Jurkat, Clone E6-1 (cell line): ENCODE measurements around the gene SMC2.

Source experiments
- DNase-seq: peaks from one replicate; pipeline ENCODE4 v3.0.0-alpha.2; 2011; ENCODE audit warnings: low read depth, low spot score
- H3K4me3 ChIP-seq: 2 replicates; pipeline ENCODE4 v1.5.1; 2011; ENCODE audit warnings: mild to moderate bottlenecking, low read length, control low read depth, moderate library complexity

SMC2 gene

GRCh38 chr9:104094534-104095015 lies 466 bp downstream of the SMC2 start:
- no peak for DNase-seq
- H3K4me3 ChIP-seq, result peak overlapping the region; percentile 86

- no peak for DNase-seq
- H3K4me3 ChIP-seq, result no peak overlapping the region
Measured at GRCh38 chr9:104099630-104100029, 5.5 kb downstream of the SMC2 start.

- no peak for DNase-seq
- no peak overlapping the region for H3K4me3 ChIP-seq
Measured at GRCh38 chr9:104104360-104104759, 10.3 kb downstream of the SMC2 start.

DNA sequence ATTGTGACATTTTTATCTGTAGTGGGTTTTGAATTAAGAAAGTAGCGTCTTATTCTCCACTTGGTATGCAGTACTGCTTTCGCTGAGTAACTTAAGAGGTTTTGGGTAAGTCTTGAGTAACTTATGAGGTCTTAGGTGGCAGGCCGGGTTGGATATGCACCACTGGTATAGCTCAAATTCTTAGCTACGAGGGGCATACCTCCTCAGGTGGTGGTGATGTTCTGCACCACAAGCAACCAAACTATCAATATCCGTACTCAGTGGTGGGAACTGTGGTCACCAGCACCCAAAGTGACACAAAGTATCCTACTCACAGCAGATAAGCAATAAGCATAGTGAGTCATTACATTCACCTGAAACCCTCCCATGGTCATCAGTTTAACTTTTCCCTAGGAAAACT lies 13.7 kb downstream of the SMC2 start:
- DNase-seq, result no peak
- H3K4me3 ChIP-seq, result no peak overlapping the region

DNA sequence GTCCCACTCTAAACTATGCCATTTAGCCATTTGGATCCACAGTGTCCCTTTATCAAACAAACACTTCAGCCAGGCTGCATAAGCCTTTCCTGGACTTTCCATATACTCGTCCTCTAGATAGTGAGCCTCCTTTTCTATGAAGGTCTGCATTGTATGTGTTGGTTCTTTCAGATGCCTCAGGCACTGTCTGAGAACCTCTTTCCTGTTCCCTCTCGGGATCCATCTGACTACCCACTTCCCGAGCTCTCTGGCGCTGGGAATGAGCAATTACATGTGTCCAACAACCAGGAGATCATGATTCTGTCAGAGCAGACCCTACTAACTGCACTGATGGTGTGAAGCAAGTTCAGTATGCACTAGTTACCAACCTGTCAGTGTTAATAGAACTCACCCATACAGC lies 14.2 kb downstream of the SMC2 start:
- no peak for DNase-seq
- no peak overlapping the region for H3K4me3 ChIP-seq

DNA sequence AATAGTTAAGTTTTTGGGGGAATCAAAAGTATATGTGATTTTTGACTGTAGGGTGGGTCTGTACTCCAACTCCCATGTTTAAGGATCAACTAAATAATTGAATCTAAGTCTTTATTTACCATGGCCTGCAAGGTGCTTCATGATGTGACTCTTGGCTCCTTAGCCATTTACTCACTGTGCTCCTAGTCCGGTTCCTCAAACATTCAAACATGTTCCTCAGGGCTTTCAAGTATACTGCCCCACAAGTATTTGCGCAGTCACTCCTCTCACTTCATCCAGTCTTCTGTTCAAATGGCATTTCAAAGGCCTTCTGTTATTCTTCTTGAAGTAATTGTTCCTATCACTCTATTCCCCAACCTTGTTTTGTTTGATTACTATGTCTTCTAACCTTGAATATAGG lies 16.4 kb downstream of the SMC2 start:
- no peak for DNase-seq
- no peak overlapping the region for H3K4me3 ChIP-seq

GRCh38 chr9:104118916-104119315 lies 24.8 kb downstream of the SMC2 start:
- no peak for DNase-seq
- no peak overlapping the region for H3K4me3 ChIP-seq

DNA sequence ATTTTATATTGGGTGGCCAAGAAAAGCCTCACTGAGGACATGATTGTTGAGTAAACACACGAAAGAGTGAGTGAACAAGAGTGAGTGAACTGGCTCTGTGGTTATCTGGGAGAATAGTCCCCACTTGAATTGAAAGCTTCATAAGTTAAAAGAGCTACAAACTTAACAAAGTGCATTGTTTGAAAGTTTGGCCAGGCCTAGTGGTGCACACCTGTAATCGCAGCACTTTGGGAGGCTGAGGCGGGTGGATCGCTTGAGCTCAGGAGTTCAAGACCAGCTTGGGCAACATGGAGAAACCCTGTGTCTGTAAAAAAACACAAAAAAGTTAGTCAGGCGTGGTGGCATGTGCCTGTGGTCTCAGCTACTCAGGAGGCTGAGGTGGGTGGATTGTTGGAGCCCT lies 26.9 kb downstream of the SMC2 start:
- no peak for DNase-seq
- H3K4me3 ChIP-seq, result no peak overlapping the region

DNA sequence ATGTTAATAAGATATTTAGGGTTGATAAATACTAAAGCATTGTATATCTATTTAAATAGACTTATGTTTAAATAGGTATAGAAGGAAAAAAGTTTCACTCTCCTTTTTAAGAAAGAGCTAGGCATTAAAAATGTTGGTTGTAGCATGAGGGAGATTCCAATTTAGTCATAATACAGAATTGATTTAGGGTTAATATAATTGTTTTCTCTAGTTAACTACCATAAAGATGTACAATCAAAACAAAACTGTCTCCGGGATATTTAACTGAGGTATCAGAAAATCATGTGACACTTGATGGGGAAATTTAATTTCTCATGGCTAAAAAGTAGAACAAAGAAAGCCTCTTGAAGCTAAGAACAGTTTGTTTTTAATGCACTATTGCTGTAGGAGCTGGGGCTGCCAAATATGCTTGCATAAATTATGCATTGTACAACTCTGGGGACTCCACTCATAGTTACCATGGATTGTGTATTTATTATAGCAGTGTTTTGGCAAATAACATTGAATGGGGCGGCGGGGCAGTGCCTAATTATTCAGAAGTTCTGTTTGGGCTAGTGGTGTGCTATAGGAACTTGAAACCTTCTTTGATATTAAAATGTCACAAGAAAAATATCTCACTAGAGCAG lies 44.2 kb downstream of the SMC2 start:
- H3K4me3 ChIP-seq, result no peak overlapping the region
- DNase-seq, result no peak

DNA sequence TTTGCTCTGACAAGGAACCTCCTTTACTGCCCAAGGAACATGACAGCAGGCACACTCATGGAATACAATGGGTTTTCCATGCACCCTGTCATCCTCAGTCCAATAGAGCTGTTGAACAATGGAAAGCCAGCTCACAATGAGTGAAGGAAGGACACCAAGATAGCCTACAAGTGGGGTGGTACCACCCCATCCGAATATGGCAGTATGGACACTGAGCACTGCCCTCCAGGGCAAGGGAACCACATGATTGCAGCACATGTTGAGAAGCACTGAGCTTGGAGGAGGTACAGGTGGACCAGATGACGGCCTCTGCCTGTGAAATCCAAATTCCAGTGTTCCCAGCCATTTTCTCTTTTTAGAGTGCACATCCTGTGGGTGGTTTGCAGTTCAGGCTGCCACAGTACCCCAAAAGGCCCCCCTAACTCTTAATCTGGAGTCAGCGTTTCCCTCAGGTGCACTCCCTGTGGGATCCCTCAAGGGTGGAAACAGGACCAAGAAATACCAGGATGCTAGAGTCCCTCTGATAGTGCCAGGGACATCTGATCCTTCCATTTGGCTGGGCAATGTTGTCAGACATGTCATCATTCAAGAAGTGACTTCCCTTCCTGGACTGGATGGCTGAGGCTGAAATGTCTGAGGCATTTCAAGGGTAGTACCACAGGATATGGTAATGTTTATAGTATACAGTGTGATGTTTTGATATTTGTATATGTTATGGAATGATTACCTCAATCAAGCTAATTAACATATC lies 48.9 kb downstream of the SMC2 start:
- H3K4me3 ChIP-seq, result no peak overlapping the region
- no peak for DNase-seq

- no peak for DNase-seq
Measured at GRCh38 chr9:104143550-104143910, 49.4 kb downstream of the SMC2 start.

GRCh38 chr9:104144336-104144735 lies 50.2 kb downstream of the SMC2 start:
- no peak for DNase-seq
- no peak overlapping the region for H3K4me3 ChIP-seq

More at GRCh38 chr9:104143550-104143910, 49.4 kb downstream of the SMC2 start:
- H3K4me3 ChIP-seq, result no peak overlapping the region

DNA sequence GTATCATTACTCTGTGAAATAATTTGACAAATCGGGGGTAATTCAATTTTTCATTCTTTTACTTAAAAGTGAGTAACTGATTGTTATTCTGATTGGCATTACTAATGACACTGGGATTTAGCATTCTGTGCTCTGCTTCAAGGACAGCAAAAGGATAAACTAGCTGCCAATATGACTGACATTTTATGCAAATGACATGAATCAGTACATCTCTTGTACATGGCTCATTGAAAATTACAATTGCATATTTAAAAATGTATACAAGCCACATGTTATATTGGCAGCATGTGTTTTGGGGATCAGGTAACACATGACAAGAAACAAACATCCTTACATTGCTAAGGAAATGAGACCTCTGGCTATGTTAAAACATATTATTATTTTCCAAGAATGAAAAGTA lies 79.0 kb downstream of the SMC2 start:
- no peak for DNase-seq
- no peak overlapping the region for H3K4me3 ChIP-seq

DNA sequence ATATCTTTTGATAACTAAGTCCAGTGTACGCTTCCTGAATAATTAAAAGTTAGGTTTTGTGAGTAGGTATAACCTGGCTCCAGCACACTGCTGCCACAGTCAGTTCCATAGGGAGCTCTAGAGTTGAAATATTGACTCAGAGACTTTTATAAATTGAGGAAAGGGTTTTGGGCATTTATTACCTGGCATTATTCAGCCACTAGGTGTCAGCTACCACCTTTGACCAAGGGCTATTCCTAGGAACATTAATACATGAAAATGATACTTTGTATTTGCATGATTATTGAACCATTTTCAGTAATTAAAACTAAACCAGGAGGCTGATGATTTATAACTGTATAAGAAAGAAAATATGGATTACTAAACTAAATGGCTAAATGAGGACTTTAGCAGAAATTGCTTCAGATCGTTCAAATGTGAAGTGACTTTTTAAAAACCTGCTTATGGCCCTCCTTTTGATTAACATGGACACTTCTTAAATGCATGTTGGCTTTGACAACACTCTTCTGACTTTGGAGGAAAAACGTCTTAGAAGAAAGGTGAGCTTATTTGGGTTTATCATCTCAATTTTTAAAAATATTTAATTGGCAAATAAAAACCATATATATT lies 83.0 kb downstream of the SMC2 start:
- DNase-seq, result peak; percentile 5
- no peak overlapping the region for H3K4me3 ChIP-seq

DNA sequence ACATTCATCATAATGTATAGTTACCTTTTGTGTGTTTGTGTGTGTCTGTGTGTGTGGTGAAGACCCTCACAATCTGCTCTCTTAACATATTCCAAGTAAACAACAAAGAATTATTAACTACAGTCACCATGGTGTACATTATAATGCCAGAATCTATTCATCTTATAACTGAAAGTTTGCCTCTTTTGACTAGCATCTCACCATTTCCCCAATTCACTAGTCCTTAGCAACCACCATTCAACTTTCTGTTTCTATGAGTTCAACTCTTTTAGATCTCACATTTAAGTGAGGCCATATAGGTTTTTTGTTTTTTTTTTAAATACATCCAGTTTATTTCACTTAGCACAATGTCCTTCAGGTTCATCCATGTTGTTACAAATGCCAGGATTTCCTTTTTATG lies 83.6 kb downstream of the SMC2 start:
- no peak overlapping the region for H3K4me3 ChIP-seq
- no peak for DNase-seq
